Neural progenitor cell (in vitro differentiated cells): Measurements from ENCODE around the gene PLCXD3.

Source experiments
- CTCF ChIP-seq: fragments of 200-600 bp; sonication (generic); IDR thresholded peaks from 2 replicates; pipeline ENCODE4 v1.5.1; 2017; ENCODE audit warnings: antibody characterized with exemption, mild to moderate bottlenecking
- EZH2 ChIP-seq: fragments of 200-600 bp; sonication (generic); IDR thresholded peaks from 2 replicates; pipeline ENCODE4 v1.6.1; 2017; ENCODE audit warnings: antibody characterized with exemption, mild to moderate bottlenecking, moderate library complexity

GRCh38 chr5:41526699-41527098, 16.3 kb upstream of the PLCXD3 start:
- TF ChIP-seq CTCF = no peak
- no peak for TF ChIP-seq EZH2
